Esophagus squamous epithelium (tissue), 4 donors: ENCODE results near the gene CFI.

ENCODE experiments used
- POLR2A ChIP-seq, 4 donors: fragments of 450-650 bp; IDR thresholded peaks; one replicate each; pipeline ENCODE4 v1.6.1; 2017; ENCODE audit warnings: antibody characterized with exemption in 4 of 4, mild to moderate bottlenecking in 4 of 4, moderate library complexity in 3 of 4
- TF ChIP-seq, protein P1 (sequence below), 6 experiments: fragments of 450-650 bp in 4 of 6; fragments of 200-600 bp in 2 of 6; sonication (generic) in 2 of 6; IDR thresholded peaks; one replicate each; pipeline ENCODE4 v1.5.1; 2016 to 2019; ENCODE audit warnings: antibody characterized with exemption in 6 of 6, mild to moderate bottlenecking in 4 of 6, moderate library complexity in 4 of 6

GRCh38 chr4:109749388-109750082 lies 52.3 kb downstream of the CFI start:
- no peak for TF ChIP-seq POLR2A (IDR thresholded peaks at IDR 0.05)
- TF ChIP-seq, protein P1, sequence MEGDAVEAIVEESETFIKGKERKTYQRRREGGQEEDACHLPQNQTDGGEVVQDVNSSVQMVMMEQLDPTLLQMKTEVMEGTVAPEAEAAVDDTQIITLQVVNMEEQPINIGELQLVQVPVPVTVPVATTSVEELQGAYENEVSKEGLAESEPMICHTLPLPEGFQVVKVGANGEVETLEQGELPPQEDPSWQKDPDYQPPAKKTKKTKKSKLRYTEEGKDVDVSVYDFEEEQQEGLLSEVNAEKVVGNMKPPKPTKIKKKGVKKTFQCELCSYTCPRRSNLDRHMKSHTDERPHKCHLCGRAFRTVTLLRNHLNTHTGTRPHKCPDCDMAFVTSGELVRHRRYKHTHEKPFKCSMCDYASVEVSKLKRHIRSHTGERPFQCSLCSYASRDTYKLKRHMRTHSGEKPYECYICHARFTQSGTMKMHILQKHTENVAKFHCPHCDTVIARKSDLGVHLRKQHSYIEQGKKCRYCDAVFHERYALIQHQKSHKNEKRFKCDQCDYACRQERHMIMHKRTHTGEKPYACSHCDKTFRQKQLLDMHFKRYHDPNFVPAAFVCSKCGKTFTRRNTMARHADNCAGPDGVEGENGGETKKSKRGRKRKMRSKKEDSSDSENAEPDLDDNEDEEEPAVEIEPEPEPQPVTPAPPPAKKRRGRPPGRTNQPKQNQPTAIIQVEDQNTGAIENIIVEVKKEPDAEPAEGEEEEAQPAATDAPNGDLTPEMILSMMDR (IDR thresholded peaks at IDR 0.05), result no peak
